ENCODE measurements around the gene SLC24A4.

SLC24A4 gene

GRCh38 chr14:92389598-92390158 lies 66.7 kb downstream of the SLC24A4 start:
- H3K9me2 ChIP-seq (replicated peaks; ENCODE audit: control insufficient read depth, low read length), result no peaks in the 10 kb centered on the region

GRCh38 chr14:92391726-92392125 lies 68.8 kb downstream of the SLC24A4 start:
- Histone ChIP-seq H4K20me1 (ENCODE audit: control insufficient read depth, insufficient read depth, low read depth, low read length) (no peaks in the 10 kb centered on the region), H3K27me3 (ENCODE audit: control insufficient read depth, low read length) (peaks cover 1% of the 10 kb centered on the region), H3K27ac (ENCODE audit: low read depth, low read length) (no peak overlapping the region), H3K79me2 (ENCODE audit: control insufficient read depth, low read length) (no peaks in the 10 kb centered on the region), H3K36me3 (ENCODE audit: control insufficient read depth, low read length) (no peaks in the 10 kb centered on the region), H3K9me3 (ENCODE audit: control insufficient read depth, insufficient read depth, low read length) (no peaks in the 10 kb centered on the region), H3F3A (ENCODE audit: control insufficient read depth, insufficient read depth) (no peaks in the 10 kb centered on the region), H3K9me2 (replicated peaks; ENCODE audit: control insufficient read depth, low read length) (no peaks in the 10 kb centered on the region), H3K4me2 (ENCODE audit: low read length) (no peak overlapping the region), H3K4me3 (ENCODE audit: low read length) (no peak overlapping the region), H3K4me1 (ENCODE audit: control insufficient read depth, low read length) (no peaks in the 10 kb centered on the region)
- TF ChIP-seq EZH2phosphoT487 (IDR thresholded peaks at IDR 0.05; ENCODE audit: borderline replicate concordance, low read length), result no peak
- TF ChIP-seq CTCF (IDR thresholded peaks at IDR 0.05; ENCODE audit: low read depth, low read length, poor library complexity, severe bottlenecking), result no peak

More at GRCh38 chr14:92389598-92390158, 66.7 kb downstream of the SLC24A4 start:
- H3K9me3 ChIP-seq (ENCODE audit: control insufficient read depth, insufficient read depth, low read length), result no peaks in the 10 kb centered on the region
- H3K27me3 ChIP-seq (ENCODE audit: control insufficient read depth, low read length), result no peaks in the 10 kb centered on the region
- H3K4me2 ChIP-seq (ENCODE audit: low read length), result no peak overlapping the region
- no peaks in the 10 kb centered on the region for H4K20me1 ChIP-seq (ENCODE audit: control insufficient read depth, insufficient read depth, low read depth, low read length)
- H3K36me3 ChIP-seq (ENCODE audit: control insufficient read depth, low read length), result no peaks in the 10 kb centered on the region
- no peak overlapping the region for H3K4me3 ChIP-seq (ENCODE audit: low read length)
- no peaks in the 10 kb centered on the region for H3K4me1 ChIP-seq (ENCODE audit: control insufficient read depth, low read length)
- no peak for TF ChIP-seq CTCF (IDR thresholded peaks at IDR 0.05; ENCODE audit: low read depth, low read length, poor library complexity, severe bottlenecking)
- no peak for TF ChIP-seq EZH2phosphoT487 (IDR thresholded peaks at IDR 0.05; ENCODE audit: borderline replicate concordance, low read length)
- H3K79me2 ChIP-seq (ENCODE audit: control insufficient read depth, low read length), result no peaks in the 10 kb centered on the region
- no peak overlapping the region for H3K27ac ChIP-seq (ENCODE audit: low read depth, low read length)
- no peaks in the 10 kb centered on the region for H3F3A ChIP-seq (ENCODE audit: control insufficient read depth, insufficient read depth)

- no peak overlapping the region for H3K27ac ChIP-seq (ENCODE audit: low read depth, low read length)
- H3K4me3 ChIP-seq (ENCODE audit: low read length), result no peak overlapping the region
- H3K27me3 ChIP-seq (ENCODE audit: control insufficient read depth, low read length), result peaks cover 9% of the 10 kb centered on the region
- H3K9me2 ChIP-seq (replicated peaks; ENCODE audit: control insufficient read depth, low read length), result no peaks in the 10 kb centered on the region
- no peaks in the 10 kb centered on the region for H3K36me3 ChIP-seq (ENCODE audit: control insufficient read depth, low read length)
- no peaks in the 10 kb centered on the region for H3F3A ChIP-seq (ENCODE audit: control insufficient read depth, insufficient read depth)
- no peaks in the 10 kb centered on the region for H4K20me1 ChIP-seq (ENCODE audit: control insufficient read depth, insufficient read depth, low read depth, low read length)
- no peaks in the 10 kb centered on the region for H3K79me2 ChIP-seq (ENCODE audit: control insufficient read depth, low read length)
- H3K4me1 ChIP-seq (ENCODE audit: control insufficient read depth, low read length), result no peaks in the 10 kb centered on the region
- no peak overlapping the region for H3K4me2 ChIP-seq (ENCODE audit: low read length)
- H3K9me3 ChIP-seq (ENCODE audit: control insufficient read depth, insufficient read depth, low read length), result no peaks in the 10 kb centered on the region
- TF ChIP-seq CTCF (IDR thresholded peaks at IDR 0.05; ENCODE audit: low read depth, low read length, poor library complexity, severe bottlenecking) (no peak), EZH2phosphoT487 (IDR thresholded peaks at IDR 0.05; ENCODE audit: borderline replicate concordance, low read length) (no peak)
These were observed 69.7 kb downstream of the SLC24A4 start for GRCh38 chr14:92392711-92393110.
